Upper lobe of left lung (tissue), 6 donors: ENCODE data around the gene CXXC4. TPM values are rescaled to one million over a fixed set of nuclear protein-coding genes. Genes with fewer than 3 reads are reported as not detected.

ENCODE experiments used
- ATAC-seq, 2 donors: fragments of 200-7000 bp; cut with Tn5 transposase; one replicate each; pipeline ENCODE4 v1.9.1; 2022; ENCODE audit warnings: mild to moderate bottlenecking in 2 of 2, moderate library complexity in 2 of 2; ENCODE audit not compliant: low FRiP score in 2 of 2
- DNase-seq, 2 donors: peaks; one replicate each; pipeline ENCODE4 v3.0.0-alpha.2; 2019 to 2020
- H3K27ac ChIP-seq, 4 donors: fragments of 200-600 bp; sonication (generic); one replicate each; pipeline ENCODE4 v1.5.1; 2016 to 2019
- H3K27me3 ChIP-seq, 4 donors: fragments of 200-600 bp; sonication (generic); one replicate each; pipeline ENCODE4 v1.5.1; 2017 to 2019
- H3K36me3 ChIP-seq, 4 donors: fragments of 200-600 bp; sonication (generic); one replicate each; pipeline ENCODE4 v1.5.1; 2016 to 2019
- H3K4me1 ChIP-seq, 4 donors: fragments of 200-600 bp; sonication (generic); one replicate each; pipeline ENCODE4 v1.5.1; 2018 to 2019
- H3K4me3 ChIP-seq, 4 donors: fragments of 200-600 bp; sonication (generic); one replicate each; pipeline ENCODE4 v1.5.1; 2017 to 2019; ENCODE audit warnings: mild to moderate bottlenecking in 2 of 4, moderate library complexity in 1 of 4
- H3K9me3 ChIP-seq, 4 donors: fragments of 200-600 bp; sonication (generic); one replicate each; pipeline ENCODE4 v1.5.1; 2018 to 2019
- CTCF ChIP-seq, 6 experiments: fragments of 450-650 bp in 4 of 6; fragments of 200-600 bp in 2 of 6; sonication (generic) in 2 of 6; IDR thresholded peaks; one replicate each; pipeline ENCODE4 v1.5.1; 2016 to 2019; ENCODE audit warnings: antibody characterized with exemption in 6 of 6
- EP300 ChIP-seq, 4 donors: sonication (generic); formaldehyde crosslinking; IDR thresholded peaks; one replicate each; pipeline ENCODE4 v1.5.1; 2017; ENCODE audit warnings: antibody characterized with exemption in 4 of 4, control low read depth in 2 of 4
- POLR2A ChIP-seq, 4 donors: fragments of 450-650 bp; IDR thresholded peaks; one replicate each; pipeline ENCODE4 v1.5.1; 2016 to 2017; ENCODE audit warnings: antibody characterized with exemption in 4 of 4, mild to moderate bottlenecking in 2 of 4
- POLR2AphosphoS5 ChIP-seq, 2 donors: sonication (generic); formaldehyde crosslinking; IDR thresholded peaks; one replicate each; pipeline ENCODE4 v1.5.1; 2017; ENCODE audit warnings: antibody characterized with exemption in 2 of 2
- WGBS, 2 donors: methylation state at CpG; one replicate each; pipeline ENCODE4 v1.1.5; 2017 to 2018; 5-methylcytosine and 5-hydroxymethylcytosine counted together
- total RNA-seq, 6 donors: library from RNA; depleted of rRNA in 4 of 6; stranded (reverse); fragments of >200 nt in 4 of 6; gene quantifications; one replicate each; pipeline versions ENCODE4 v1.1.0 to v1.2.1, GENCODE V29; 2016 to 2021
- donor health status: DM: no; HTN: no; CAD: no; lungs with moderate emphysema.
- donor health status: DM: no; HTN: yes; CAD: no; lungs with severe emphysema.

CXXC4 gene
- total RNA-seq, 6 donors from 2014 or later, result 0.46 to 3.1 (median 1.3) TPM

GRCh38 chr4:104502471-104502870 is 7.8 kb upstream of the CXXC4 start:
- H3K9me3 ChIP-seq, result no peaks in the 10 kb centered on the region
- H3K4me1 ChIP-seq, result no peaks in the 10 kb centered on the region
- H3K27me3 ChIP-seq, result no peaks in the 10 kb centered on the region
- no peak for DNase-seq
- H3K27ac ChIP-seq, result no peak overlapping the region
- no peak overlapping the region for H3K4me3 ChIP-seq
- no peaks in the 10 kb centered on the region for H3K36me3 ChIP-seq
- TF ChIP-seq EP300 (IDR thresholded peaks at IDR 0.05) (no peak), CTCF (IDR thresholded peaks at IDR 0.05) (no peak), POLR2AphosphoS5 (IDR thresholded peaks at IDR 0.05) (no peak), POLR2A (IDR thresholded peaks at IDR 0.05) (no peak)
- no peak for ATAC-seq
- WGBS, 2 donors, result 74 to 95% methylated on average over 2 of the region's 2 CpGs

DNA sequence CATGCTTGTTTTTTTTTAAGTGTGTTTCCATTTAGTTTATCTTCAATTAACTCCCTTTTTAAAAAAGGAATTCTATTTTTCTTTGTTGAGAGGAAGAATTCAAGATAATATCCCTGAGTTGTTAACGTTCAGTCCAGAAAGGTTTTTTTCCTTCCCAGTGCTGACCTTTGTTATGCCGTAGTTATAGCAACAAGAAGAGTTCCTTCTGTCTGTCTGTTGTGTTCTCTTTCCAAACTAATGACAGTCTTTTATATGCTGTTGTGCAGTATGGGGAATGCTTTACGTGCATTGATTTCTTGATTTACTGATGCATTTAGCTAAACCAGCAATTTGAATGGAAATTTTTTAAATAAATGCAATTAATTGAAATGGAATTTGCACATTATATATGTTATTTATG is 6.6 kb upstream of the CXXC4 start:
- 66 to 72% methylated on average over 3 of the region's 3 CpGs for WGBS, 2 donors
- Histone ChIP-seq H3K4me1 (no peaks in the 10 kb centered on the region), H3K9me3 (no peaks in the 10 kb centered on the region), H3K4me3 (no peak overlapping the region), H3K27me3 (no peaks in the 10 kb centered on the region), H3K27ac (no peak overlapping the region), H3K36me3 (no peaks in the 10 kb centered on the region)
- TF ChIP-seq CTCF (IDR thresholded peaks at IDR 0.05) (no peak), POLR2AphosphoS5 (IDR thresholded peaks at IDR 0.05) (no peak), POLR2A (IDR thresholded peaks at IDR 0.05) (no peak), EP300 (IDR thresholded peaks at IDR 0.05) (no peak)
- DNase-seq (no peak), ATAC-seq (no peak)

DNA sequence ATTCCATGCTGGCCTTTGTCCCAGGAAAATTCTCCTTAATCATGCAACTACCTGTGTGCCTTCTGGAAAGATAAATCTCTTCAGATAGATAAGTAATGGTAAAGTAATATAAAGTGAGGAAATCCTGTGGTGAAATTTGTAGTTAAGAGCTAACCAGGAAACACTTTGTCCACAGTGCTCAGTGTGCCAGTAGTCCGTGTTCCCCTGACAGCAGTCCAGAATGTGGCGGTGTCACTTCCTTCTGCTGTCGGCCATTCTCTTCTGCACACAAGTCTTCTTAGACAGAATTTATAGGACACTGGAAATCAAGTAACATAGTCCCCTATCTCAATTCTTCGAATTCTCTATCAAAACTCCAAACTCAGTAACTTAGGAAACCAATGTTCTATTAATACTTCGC is 5.7 kb upstream of the CXXC4 start:
- Histone ChIP-seq H3K9me3 (no peaks in the 10 kb centered on the region), H3K4me3 (no peak overlapping the region), H3K27me3 (no peaks in the 10 kb centered on the region), H3K27ac (no peak overlapping the region), H3K4me1 (no peaks in the 10 kb centered on the region), H3K36me3 (no peaks in the 10 kb centered on the region)
- TF ChIP-seq POLR2AphosphoS5 (IDR thresholded peaks at IDR 0.05) (no peak), CTCF (IDR thresholded peaks at IDR 0.05) (no peak), POLR2A (IDR thresholded peaks at IDR 0.05) (no peak), EP300 (IDR thresholded peaks at IDR 0.05) (no peak)
- 23 to 48% methylated on average over 5 of the region's 5 CpGs for WGBS, 2 donors
- ATAC-seq (peak in 1 of 2 donors; percentile 40), DNase-seq (peak in 1 of 2 donors; percentile 63)

DNA sequence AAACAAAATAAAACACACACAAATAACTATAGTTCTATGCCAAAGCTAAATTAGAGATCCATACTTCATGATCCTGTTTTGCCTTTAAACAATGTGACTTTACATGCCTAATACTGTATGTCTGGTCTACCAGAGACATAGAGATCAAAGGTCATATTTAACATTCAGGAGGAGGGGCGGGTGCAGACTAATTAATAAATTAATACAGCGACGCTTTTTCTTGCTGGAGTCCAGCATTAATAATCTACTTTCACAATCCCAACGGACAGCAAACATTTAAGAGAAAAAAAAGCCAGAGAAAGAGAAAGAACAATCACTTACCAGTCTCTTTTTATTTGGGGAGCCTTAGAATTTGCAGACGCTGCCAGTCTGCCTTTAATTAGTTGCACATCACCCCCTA is 509 bp downstream of the CXXC4 start:
- H3K9me3 ChIP-seq, result no peaks in the 10 kb centered on the region
- no peaks in the 10 kb centered on the region for H3K36me3 ChIP-seq
- H3K4me1 ChIP-seq, result peaks cover 7 to 28% (median 10%) of the 10 kb centered on the region in 4 donors
- H3K4me3 ChIP-seq, result peak overlapping the region in 3 of 4 donors; percentile 42 to 54 (median 50)
- TF ChIP-seq EP300 (IDR thresholded peaks at IDR 0.05) (no peak), CTCF (IDR thresholded peaks at IDR 0.05) (no peak), POLR2AphosphoS5 (IDR thresholded peaks at IDR 0.05) (no peak), POLR2A (IDR thresholded peaks at IDR 0.05) (no peak)
- ATAC-seq (no peak), DNase-seq (no peak)
- no peaks in the 10 kb centered on the region for H3K27me3 ChIP-seq
- H3K27ac ChIP-seq, result peak overlapping the region in 2 of 4 donors; percentile 57 to 81
- 27 to 31% methylated on average over 5 of the region's 5 CpGs for WGBS, 2 donors

DNA sequence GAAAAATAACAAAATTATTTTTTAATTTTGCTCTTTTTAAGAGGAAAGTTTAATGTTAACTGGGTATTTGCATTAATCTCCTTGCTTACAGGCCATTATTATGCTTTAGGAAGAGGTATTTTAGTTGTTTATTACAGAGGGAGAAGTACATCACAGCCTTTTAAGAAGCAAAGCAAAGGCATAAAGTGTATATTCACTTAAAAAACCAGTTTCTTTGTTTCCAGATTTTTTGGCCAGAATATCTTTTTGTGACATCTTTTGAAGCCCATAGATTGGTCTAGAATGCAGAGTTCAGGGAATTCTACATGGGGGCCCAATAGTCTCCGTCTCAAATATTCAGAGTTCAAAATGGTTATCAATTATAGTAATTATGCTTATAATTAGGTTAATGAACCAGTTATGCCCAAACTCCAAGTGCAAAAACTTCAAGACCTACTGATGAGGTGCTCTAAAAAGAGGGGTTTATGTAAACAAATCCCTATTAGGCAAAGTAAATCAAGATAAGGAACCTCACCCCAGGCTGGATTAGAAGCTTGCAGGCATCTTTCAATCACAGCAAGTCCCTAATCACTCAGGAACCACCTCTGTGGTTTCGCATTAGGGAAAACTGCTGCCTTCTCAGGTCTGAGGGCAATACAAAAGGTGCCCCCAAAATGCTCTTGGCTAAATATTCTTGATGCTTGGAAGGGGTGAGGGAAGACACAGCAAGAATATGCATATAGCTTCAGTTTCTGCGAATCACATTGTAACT is 1.4 kb downstream of the CXXC4 start:
- Histone ChIP-seq H3K4me3 (no peak overlapping the region), H3K9me3 (no peaks in the 10 kb centered on the region), H3K27ac (no peak overlapping the region), H3K27me3 (no peaks in the 10 kb centered on the region), H3K4me1 (peaks cover 7 to 28% (median 10%) of the 10 kb centered on the region in 4 donors), H3K36me3 (no peaks in the 10 kb centered on the region)
- TF ChIP-seq POLR2AphosphoS5 (IDR thresholded peaks at IDR 0.05) (no peak), CTCF (IDR thresholded peaks at IDR 0.05) (no peak), POLR2A (IDR thresholded peaks at IDR 0.05) (no peak), EP300 (IDR thresholded peaks at IDR 0.05) (no peak)
- ATAC-seq, result no peak
- 86 to 91% methylated on average over 3 of the region's 3 CpGs for WGBS, 2 donors
- no peak for DNase-seq
